ENCODE data around the gene DPF1.

The DPF1 gene

GRCh38 chr19:38163419-38164290, 60.4 kb downstream of the DPF1 start:
- DNase-seq (ENCODE audit: low spot score): no peak

- no peak for DNase-seq (ENCODE audit: low spot score)
These were observed 61.4 kb downstream of the DPF1 start for GRCh38 chr19:38162632-38163031.

DNA sequence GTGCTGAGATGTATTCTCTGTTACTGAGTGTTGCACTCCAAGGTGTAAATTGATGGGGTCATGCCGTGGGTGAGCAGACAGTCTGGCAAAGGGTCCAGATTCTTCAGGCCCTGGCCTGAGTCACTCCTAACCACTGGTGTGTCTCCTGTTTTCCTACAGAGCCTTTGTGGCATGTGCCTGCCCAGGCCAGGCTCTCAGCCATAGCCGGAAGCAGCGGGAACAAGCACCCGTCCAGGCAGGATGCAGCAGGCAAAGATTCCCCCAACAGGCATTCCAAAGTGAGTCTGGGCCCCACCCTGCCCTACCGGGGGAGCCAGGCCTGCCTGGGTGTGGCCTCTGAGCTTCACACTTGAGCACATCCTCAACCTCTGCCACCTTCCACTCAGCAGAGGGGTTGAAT, 61.9 kb downstream of the DPF1 start:
- no peak for DNase-seq (ENCODE audit: low spot score)
